SW480 (cell line): Measurements from ENCODE around the gene SWAP70.

Experiments used
- DNase-seq: peaks from one replicate; pipeline ENCODE4 v3.0.0-alpha.2; 2016; ENCODE audit warnings: low spot score

SWAP70 gene

GRCh38 chr11:9776203-9776602, 112.3 kb downstream of the SWAP70 start:
- DNase-seq: no peak

- no peak for DNase-seq
Measured at GRCh38 chr11:9777066-9777465, 113.2 kb downstream of the SWAP70 start.

- no peak for DNase-seq
Measured at GRCh38 chr11:9777525-9777924, 113.6 kb downstream of the SWAP70 start.

GRCh38 chr11:9780929-9781328, 117.1 kb downstream of the SWAP70 start:
- no peak for DNase-seq

- no peak for DNase-seq
Measured at GRCh38 chr11:9783986-9784385, 120.1 kb downstream of the SWAP70 start.

GRCh38 chr11:9784602-9785315, 120.9 kb downstream of the SWAP70 start:
- no peak for DNase-seq

- DNase-seq: no peak
Measured at GRCh38 chr11:9787260-9787659, 123.4 kb downstream of the SWAP70 start.

- no peak for DNase-seq
Measured at GRCh38 chr11:9787981-9788521, 124.2 kb downstream of the SWAP70 start.

- no peak for DNase-seq
Measured at GRCh38 chr11:9789910-9790309, 126.0 kb downstream of the SWAP70 start.

GRCh38 chr11:9790703-9791102, 126.8 kb downstream of the SWAP70 start:
- DNase-seq: no peak

GRCh38 chr11:9796266-9796665, 132.4 kb downstream of the SWAP70 start:
- no peak for DNase-seq

- DNase-seq: no peak
Measured at GRCh38 chr11:9796854-9797253, 133.0 kb downstream of the SWAP70 start.

- DNase-seq: no peak
Measured at GRCh38 chr11:9797300-9797699, 133.4 kb downstream of the SWAP70 start.

- DNase-seq: no peak
Measured at GRCh38 chr11:9799886-9800285, 136.0 kb downstream of the SWAP70 start.

- DNase-seq: peak; percentile 49
Measured at GRCh38 chr11:9802291-9802861, 138.5 kb downstream of the SWAP70 start.
